ENCODE results near the gene GOLGA1.
A peak's percentile ranks its signal among the peaks of the same experiment; 100 is the strongest.

GOLGA1 gene

DNA sequence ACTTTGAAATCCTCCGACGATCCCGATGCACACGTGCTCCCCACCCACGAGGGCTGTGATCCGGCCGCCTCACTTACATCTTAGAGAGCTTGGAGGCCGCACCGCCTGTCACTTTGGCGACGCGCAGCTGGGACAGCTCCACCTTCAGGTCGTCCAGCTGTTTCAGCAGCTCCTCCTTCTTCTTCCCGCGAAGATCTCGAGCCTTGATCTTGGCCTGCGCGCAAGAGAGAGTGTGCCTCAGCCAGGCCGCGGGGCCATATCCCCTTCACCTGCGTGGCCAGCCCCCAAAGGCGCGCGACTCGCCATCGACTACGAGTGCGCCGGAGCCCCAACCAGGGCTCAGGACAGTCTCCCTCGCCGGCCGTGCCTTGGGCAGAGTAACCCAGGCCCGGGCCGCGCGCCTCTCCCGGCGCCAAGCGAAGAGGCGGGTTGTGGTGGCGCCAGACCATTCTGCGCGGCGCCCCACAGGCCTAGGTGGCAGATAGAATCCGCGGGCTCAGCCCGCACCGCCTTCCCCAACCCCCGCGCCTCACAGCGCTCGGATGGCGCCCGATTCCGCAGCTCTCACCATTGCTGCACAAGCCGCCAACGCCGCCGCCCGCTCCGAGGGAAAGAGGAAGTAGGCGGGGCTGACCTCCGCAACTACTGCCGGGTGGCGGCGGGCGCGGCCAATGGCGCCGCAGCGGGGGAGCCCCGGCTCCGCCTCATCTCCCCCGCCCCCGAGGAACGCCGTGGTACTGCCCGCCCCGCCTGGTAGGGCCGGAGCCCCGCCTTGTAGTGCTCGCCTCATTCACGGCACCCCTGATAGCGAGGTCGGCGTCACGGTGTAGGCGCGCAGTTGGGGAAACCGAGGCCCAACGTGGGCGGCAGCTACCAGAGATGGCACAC is 79.3 kb downstream of the GOLGA1 start, which contains the start of the genes ARPC5L and RPL35:
Gene ARPC5L, plus strand, starts transcription at position 789 of the 888 bp plus-strand sequence. CDS start 7,161 bp downstream, outside the sequence.
Gene RPL35, minus strand, starts transcription at position 616 of the 888 bp plus-strand sequence. Its CDS starts 45 bp downstream, at position 571.
- peaks cover 49% of the 10 kb centered on the region for H3K36me3 ChIP-seq (ENCODE audit: insufficient read depth, low read length)
- peak within 1 kb of the TSS; percentile 95 for H3K9ac ChIP-seq (ENCODE audit: insufficient read length)
- DNase-seq (ENCODE audit: low read depth, low spot score) = no peak
- TF ChIP-seq POLR2AphosphoS5 (IDR thresholded peaks at IDR 0.05; ENCODE audit: borderline replicate concordance, low read depth, low read length) (peak; percentile 96), FOXP2 (optimal IDR thresholded peaks at IDR 0.05; ENCODE audit: control extremely low read depth, extremely low read length, insufficient read depth) (no peak), EZH2 (IDR thresholded peaks at IDR 0.05) (no peak)
- H3K4me3 ChIP-seq = peak within 1 kb of the TSS; percentile 91
- no peaks in the 10 kb centered on the region for H3K9me3 ChIP-seq (ENCODE audit: low read depth, low read length)
- peak within 1 kb of the TSS; percentile 95 for H3K27ac ChIP-seq

DNA sequence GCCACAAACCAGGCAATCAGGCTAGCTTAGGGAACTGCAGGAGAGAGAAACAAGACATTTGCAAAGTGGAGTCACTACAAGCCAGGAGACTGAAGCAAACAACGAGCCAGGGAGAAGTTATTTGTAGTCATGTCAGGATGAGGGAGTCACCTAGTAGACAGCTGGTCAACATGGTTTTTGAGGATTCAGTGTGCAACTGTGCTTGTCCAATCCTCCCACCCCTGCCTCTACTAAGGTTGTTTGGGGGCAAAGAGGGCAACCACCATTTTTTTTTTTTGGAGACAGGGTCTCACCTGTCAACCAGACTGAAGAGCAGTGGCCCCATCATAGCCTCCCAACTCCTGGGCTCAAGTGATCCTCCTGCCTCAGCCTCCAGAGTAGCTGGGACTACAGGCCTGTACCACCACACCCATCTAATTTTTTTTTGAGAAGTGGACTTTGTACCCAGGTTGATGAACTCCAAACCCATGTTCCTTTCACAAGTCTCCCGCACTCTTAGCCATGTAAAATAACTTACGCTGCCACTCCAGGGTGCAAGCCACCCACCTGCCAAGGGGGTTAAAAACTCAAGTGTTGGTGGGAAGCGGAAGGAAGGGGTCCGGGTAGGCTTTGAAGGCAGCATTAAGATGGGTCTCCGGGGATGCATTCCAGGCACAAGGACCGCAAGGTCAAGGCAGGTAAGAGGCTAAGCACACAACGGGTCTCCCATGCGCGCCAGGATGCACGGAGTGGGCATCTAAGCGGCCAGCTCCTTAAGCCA is 80.1 kb downstream of the GOLGA1 start:
- Histone ChIP-seq H3K4me3 (peak overlapping the region; percentile 91), H3K27ac (peak overlapping the region; percentile 95), H3K36me3 (ENCODE audit: insufficient read depth, low read length) (peaks cover 49% of the 10 kb centered on the region), H3K9me3 (ENCODE audit: low read depth, low read length) (no peaks in the 10 kb centered on the region), H3K9ac (ENCODE audit: insufficient read length) (peak overlapping the region; percentile 95)
- no peak for DNase-seq (ENCODE audit: low read depth, low spot score)
- TF ChIP-seq FOXP2 (optimal IDR thresholded peaks at IDR 0.05; ENCODE audit: control extremely low read depth, extremely low read length, insufficient read depth) = no peak
- no peak for TF ChIP-seq EZH2 (IDR thresholded peaks at IDR 0.05)

- H3K9ac ChIP-seq (ENCODE audit: insufficient read length) = peak overlapping the region; percentile 95
- TF ChIP-seq FOXP2 (optimal IDR thresholded peaks at IDR 0.05; ENCODE audit: control extremely low read depth, extremely low read length, insufficient read depth) = no peak
- peak; percentile 26; the same call in 1 of the 2 replicates for TF ChIP-seq POLR2AphosphoS5 (IDR thresholded peaks at IDR 0.05; ENCODE audit: borderline replicate concordance, low read depth, low read length)
- peak overlapping the region; percentile 42; the same call in 1 of the 2 replicates for H3K27ac ChIP-seq
- peak overlapping the region; percentile 91 for H3K4me3 ChIP-seq
- H3K9me3 ChIP-seq (ENCODE audit: low read depth, low read length) = no peaks in the 10 kb centered on the region
- H3K36me3 ChIP-seq (ENCODE audit: insufficient read depth, low read length) = peaks cover 49% of the 10 kb centered on the region
- no peak for DNase-seq (ENCODE audit: low read depth, low spot score)
Observed at GRCh38 chr9:124859803-124860581, 80.9 kb downstream of the GOLGA1 start.

- Histone ChIP-seq H3K9me3 (ENCODE audit: low read depth, low read length) (no peaks in the 10 kb centered on the region), H3K27ac (no peak overlapping the region), H3K9ac (ENCODE audit: insufficient read length) (no peak overlapping the region), H3K4me3 (no peak overlapping the region), H3K36me3 (ENCODE audit: insufficient read depth, low read length) (peaks cover 49% of the 10 kb centered on the region)
- DNase-seq (ENCODE audit: low read depth, low spot score) = no peak
- TF ChIP-seq FOXP2 (optimal IDR thresholded peaks at IDR 0.05; ENCODE audit: control extremely low read depth, extremely low read length, insufficient read depth) (no peak), POLR2AphosphoS5 (IDR thresholded peaks at IDR 0.05; ENCODE audit: borderline replicate concordance, low read depth, low read length) (no peak; the same call in 1 of the 2 replicates)
Observed at GRCh38 chr9:124858330-124859046, 82.4 kb downstream of the GOLGA1 start.

DNA sequence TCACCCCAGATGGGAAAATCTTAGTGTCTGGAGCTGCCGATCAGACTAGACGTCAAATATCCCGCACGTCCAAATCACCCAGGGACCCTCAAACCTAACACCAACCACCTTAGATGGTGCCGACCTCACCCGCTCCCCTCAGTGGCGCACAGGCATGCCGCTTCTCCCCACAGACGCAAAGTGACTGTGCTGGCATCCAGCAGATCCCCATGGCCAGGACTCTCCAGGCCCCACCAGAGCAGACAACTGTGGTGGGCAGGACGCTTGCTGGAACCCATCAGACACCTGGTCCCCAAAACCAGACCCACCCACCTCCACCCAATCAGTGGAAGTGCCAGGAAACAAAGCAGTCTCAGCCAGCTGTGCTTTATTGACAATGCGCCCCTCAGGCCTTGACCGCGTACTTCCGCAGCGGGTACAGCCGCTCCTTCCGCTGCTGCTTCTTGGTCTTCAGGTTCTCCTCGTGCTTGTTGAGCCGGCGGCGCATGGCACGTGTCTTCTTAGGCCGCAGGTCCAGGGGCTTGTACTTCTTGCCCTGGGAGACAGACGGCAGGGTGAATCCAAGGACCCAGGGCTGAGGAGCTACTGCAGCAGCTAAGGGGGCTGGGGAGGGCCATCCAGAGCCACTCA is 83.2 kb downstream of the GOLGA1 start:
- Histone ChIP-seq H3K36me3 (ENCODE audit: insufficient read depth, low read length) (peaks cover 49% of the 10 kb centered on the region), H3K4me3 (no peak overlapping the region), H3K9ac (ENCODE audit: insufficient read length) (no peak overlapping the region), H3K27ac (no peak overlapping the region), H3K9me3 (ENCODE audit: low read depth, low read length) (no peaks in the 10 kb centered on the region)
- TF ChIP-seq FOXP2 (optimal IDR thresholded peaks at IDR 0.05; ENCODE audit: control extremely low read depth, extremely low read length, insufficient read depth) = no peak
- no peak for TF ChIP-seq EZH2 (IDR thresholded peaks at IDR 0.05)
- TF ChIP-seq POLR2AphosphoS5 (IDR thresholded peaks at IDR 0.05; ENCODE audit: borderline replicate concordance, low read depth, low read length) = no peak
- DNase-seq (ENCODE audit: low read depth, low spot score) = no peak

DNA sequence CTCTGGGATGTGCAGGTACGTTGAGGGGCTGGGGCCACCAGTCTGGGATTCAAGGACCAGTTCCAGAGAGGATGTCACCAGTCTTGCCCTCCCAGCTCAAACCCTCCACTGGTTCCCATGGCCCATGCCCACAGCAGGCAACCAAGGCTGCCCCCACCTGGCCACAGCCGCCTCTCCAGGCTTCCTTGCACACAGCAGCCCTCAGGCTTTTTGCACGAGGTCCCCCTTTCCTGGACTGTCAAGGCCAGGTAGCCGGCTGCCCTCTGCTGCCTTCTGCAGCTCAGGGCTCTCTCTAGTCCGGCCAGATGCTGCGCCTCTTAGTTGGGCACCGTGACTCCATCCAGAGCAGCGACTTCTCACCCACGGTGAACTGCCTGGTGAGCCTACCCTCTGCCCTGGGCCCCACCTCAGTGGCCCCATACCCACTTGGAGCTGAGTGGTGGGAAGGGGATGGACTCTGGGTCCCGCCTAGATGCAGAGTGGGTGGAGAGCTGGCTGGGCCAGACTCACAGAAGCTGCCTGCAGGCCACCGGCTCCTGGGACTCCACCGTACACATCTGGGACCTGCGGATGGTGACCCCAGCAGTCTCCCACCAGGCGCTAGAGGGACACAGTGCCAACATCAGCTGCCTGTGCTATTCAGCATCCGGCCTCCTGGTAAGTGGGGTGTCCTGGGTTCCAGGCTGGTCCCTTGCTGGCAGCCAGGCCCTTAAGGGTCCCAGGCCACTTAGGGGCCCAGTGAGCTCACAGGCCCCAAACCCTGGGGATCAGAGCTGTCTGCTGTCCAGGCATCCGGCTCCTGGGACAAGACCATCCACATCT is 84.7 kb downstream of the GOLGA1 start:
- Histone ChIP-seq H3K36me3 (ENCODE audit: insufficient read depth, low read length) (peaks cover 46% of the 10 kb centered on the region), H3K9me3 (ENCODE audit: low read depth, low read length) (no peaks in the 10 kb centered on the region)

More for the DNA sequence above, 84.7 kb downstream of the GOLGA1 start:
- no peak for DNase-seq (ENCODE audit: low read depth, low spot score)
- Histone ChIP-seq H3K9ac (ENCODE audit: insufficient read length) (no peak overlapping the region), H3K27ac (no peak overlapping the region), H3K4me3 (no peak overlapping the region)
- peak; percentile 23 for TF ChIP-seq POLR2AphosphoS5 (IDR thresholded peaks at IDR 0.05; ENCODE audit: borderline replicate concordance, low read depth, low read length)
- no peak for TF ChIP-seq EZH2 (IDR thresholded peaks at IDR 0.05)
- TF ChIP-seq FOXP2 (optimal IDR thresholded peaks at IDR 0.05; ENCODE audit: control extremely low read depth, extremely low read length, insufficient read depth) = no peak

Measured in SK-N-MC (cell line).